GM20431 (cell line): ENCODE measurements around the gene PBX1.

Source experiments
- in situ Hi-C: fragments of 300-500 bp; cut with MseI, MboI; formaldehyde crosslinking; loops from one replicate; pipeline ENCODE4 v1.15.0; 2020; ENCODE audit warnings: low sequenced_read_pairs; ENCODE audit not compliant: unreplicated experiment

PBX1 gene

GRCh38 chr1:164769486-164770130, 210.6 kb downstream of the PBX1 start:
- in situ Hi-C loops: no loop called here

GRCh38 chr1:164770131-164770529, 211.1 kb downstream of the PBX1 start:
- in situ Hi-C loops: no loop called here

GRCh38 chr1:164771041-164771618, 212.1 kb downstream of the PBX1 start:
- in situ Hi-C loops: no loop called here

GRCh38 chr1:164771619-164772361, 212.8 kb downstream of the PBX1 start:
- in situ Hi-C loops: no loop called here

- in situ Hi-C loops: no loop called here
Measured at GRCh38 chr1:164772635-164773034, 213.7 kb downstream of the PBX1 start.

GRCh38 chr1:164773102-164773501, 214.1 kb downstream of the PBX1 start:
- in situ Hi-C loops: no loop called here

- in situ Hi-C loops: no loop called here
Measured at GRCh38 chr1:164774413-164774812, 215.4 kb downstream of the PBX1 start.

- in situ Hi-C loops: loop anchor here (25.0 kb wide), 1 partner anchor 1363 kb away; no protein-coding TSS in a partner anchor
Measured at GRCh38 chr1:164774819-164775654, 216.1 kb downstream of the PBX1 start.

- in situ Hi-C loops: loop anchor here (25.0 kb wide), 1 partner anchor 1365 kb away; no protein-coding TSS in a partner anchor
Measured at GRCh38 chr1:164777518-164777917, 218.5 kb downstream of the PBX1 start.

GRCh38 chr1:164779376-164779775, 220.4 kb downstream of the PBX1 start:
- in situ Hi-C loops: loop anchor here (25.0 kb wide), 1 partner anchor 1367 kb away; no protein-coding TSS in a partner anchor

GRCh38 chr1:164780111-164780812, 221.3 kb downstream of the PBX1 start:
- in situ Hi-C loops: loop anchor here (25.0 kb wide), 1 partner anchor 1368 kb away; no protein-coding TSS in a partner anchor

- in situ Hi-C loops: loop anchor here (25.0 kb wide), 1 partner anchor 1369 kb away; no protein-coding TSS in a partner anchor
Measured at GRCh38 chr1:164780863-164781262, 221.9 kb downstream of the PBX1 start.

GRCh38 chr1:164781972-164782371, 223.0 kb downstream of the PBX1 start:
- in situ Hi-C loops: loop anchor here (25.0 kb wide), 1 partner anchor 1370 kb away; no protein-coding TSS in a partner anchor

- in situ Hi-C loops: loop anchor here (25.0 kb wide), 1 partner anchor 1372 kb away; no protein-coding TSS in a partner anchor
Measured at GRCh38 chr1:164783778-164784555, 225.0 kb downstream of the PBX1 start.

GRCh38 chr1:164784960-164785359, 226.0 kb downstream of the PBX1 start:
- in situ Hi-C loops: loop anchor here (25.0 kb wide), 1 partner anchor 1373 kb away; no protein-coding TSS in a partner anchor

- in situ Hi-C loops: loop anchor here (25.0 kb wide), 1 partner anchor 1374 kb away; no protein-coding TSS in a partner anchor
Measured at GRCh38 chr1:164785841-164786534, 227.0 kb downstream of the PBX1 start.

GRCh38 chr1:164786980-164787833, 228.2 kb downstream of the PBX1 start:
- in situ Hi-C loops: loop anchor here (25.0 kb wide), 1 partner anchor 1375 kb away; no protein-coding TSS in a partner anchor
